HCT116 (cell line): Measurements from ENCODE around the gene ADAP2. TPM values are rescaled to one million over a fixed set of nuclear protein-coding genes. Genes with fewer than 3 reads are reported as not detected.

Experiments used
- ATAC-seq: fragments of 200-7000 bp; cut with Tn5 transposase; 2 replicates; pipeline ENCODE4 v1.9.1; 2020; ENCODE audit warnings: mild to moderate bottlenecking, moderate library complexity
- BruUV-seq: library from RNA; stranded (reverse); fragments of 400-500 nt; replicated peaks from 2 replicates; lab custom pipeline; 2021; lab: Mats Ljungman, UMichigan
- CTCF ChIA-PET: fragments of 300-600 bp; sonication (Branson Sonifier 250); formaldehyde crosslinking; loops from one replicate; lab custom pipeline; 2021; ENCODE audit warnings: antibody characterized with exemption; lab: Charles Lee
- POLR2A ChIA-PET: fragments of 300-600, 350-600 bp; sonication (Branson Sonifier 250); formaldehyde crosslinking; loops from one replicate; lab custom pipeline; 2021; ENCODE audit warnings: antibody characterized with exemption; lab: Charles Lee
- RAD21 ChIA-PET, 2 experiments: fragments of 300-600 bp; sonication (Branson Sonifier 250); formaldehyde crosslinking; loops; one replicate each; lab custom pipeline; 2023; ENCODE audit warnings: low total read pairs in 2 of 2; ENCODE audit not compliant: uncharacterized antibody in 2 of 2, unreplicated experiment in 2 of 2, low non-redundant PET in 1 of 2; lab: Charles Lee
- DNase-seq: peaks from one replicate; pipeline ENCODE4 v3.0.0-alpha.2; 2010; ENCODE audit warnings: low read depth, low spot score
- H2AFZ ChIP-seq: fragments of 200-600 bp; shearing (Covaris generic), sonication (generic); 2 replicates; pipeline ENCODE4 v1.6.1; 2017; ENCODE audit warnings: low read depth, mixed run types, mixed read lengths, antibody characterized with exemption, low read length; ENCODE audit not compliant: poor library complexity, severe bottlenecking
- H3K27ac ChIP-seq: 2 replicates; pipeline ENCODE4 v1.5.1; 2012; ENCODE audit warnings: low read depth, low read length
- H3K27me3 ChIP-seq: fragments of 200-600 bp; sonication (generic); 2 replicates; pipeline ENCODE4 v1.6.1; 2016; ENCODE audit warnings: mixed run types, low read length, mixed read lengths; ENCODE audit not compliant: insufficient read depth
- H3K36me3 ChIP-seq, 2 experiments: fragments of 200-500 bp in 1 of 2; fragments of 200-600 bp in 1 of 2; sonication (Bioruptor generic) in 1 of 2; sonication (generic) in 1 of 2; 2 replicates each; pipeline versions ENCODE4 v1.5.1 to v1.6.1; 2014 to 2016; ENCODE audit warnings: low read length in 2 of 2, inconsistent platforms in 1 of 2, mixed read lengths in 1 of 2, mixed run types in 1 of 2; ENCODE audit not compliant: insufficient read depth in 2 of 2, control insufficient read depth in 1 of 2
- H3K4me1 ChIP-seq, 2 experiments: fragments of 200-600 bp in 1 of 2; sonication (generic) in 1 of 2; 2 replicates each; pipeline versions ENCODE4 v1.5.1 to v1.6.1; 2012 to 2017; ENCODE audit warnings: low read length in 2 of 2, inconsistent platforms in 1 of 2, mild to moderate bottlenecking in 1 of 2, mixed read lengths in 1 of 2, mixed run types in 1 of 2, moderate library complexity in 1 of 2; ENCODE audit not compliant: insufficient read depth in 2 of 2, control insufficient read depth in 1 of 2
- H3K4me2 ChIP-seq: fragments of 200-600 bp; sonication (generic); 2 replicates; pipeline ENCODE4 v1.6.1; 2017; ENCODE audit warnings: mixed run types, low read length, mixed read lengths
- H3K4me3 ChIP-seq, 2 experiments: fragments of 200-600 bp in 1 of 2; sonication (generic) in 1 of 2; replicated peaks in 1 of 2; 2 replicates each; pipeline ENCODE4 v1.5.1; 2011 to 2016; ENCODE audit warnings: low read length in 2 of 2, control low read depth in 1 of 2, low read depth in 1 of 2, mild to moderate bottlenecking in 1 of 2, mixed read lengths in 1 of 2, mixed run types in 1 of 2
- H3K79me2 ChIP-seq: fragments of 200-600 bp; sonication (generic); 2 replicates; pipeline ENCODE4 v1.6.1; 2017; ENCODE audit warnings: mild to moderate bottlenecking, mixed run types, low read length, moderate library complexity, mixed read lengths; ENCODE audit not compliant: insufficient read depth
- H3K9ac ChIP-seq: fragments of 200-600 bp; sonication (generic); 2 replicates; pipeline ENCODE4 v1.6.1; 2016; ENCODE audit warnings: low read length, mixed read lengths
- H3K9me2 ChIP-seq: fragments of 200-600 bp; sonication (generic), shearing (Covaris generic); 2 replicates; pipeline ENCODE4 v1.6.1; 2017; ENCODE audit warnings: mixed run types, mild to moderate bottlenecking, moderate library complexity; ENCODE audit not compliant: insufficient read depth
- H3K9me3 ChIP-seq, 2 experiments: fragments of 200-500 bp in 1 of 2; fragments of 200-600 bp in 1 of 2; sonication (Bioruptor generic) in 1 of 2; sonication (generic) in 1 of 2; 2 replicates each; pipeline ENCODE4 v1.6.1; 2014 to 2017; ENCODE audit warnings: low read length in 2 of 2, mixed read lengths in 2 of 2, inconsistent platforms in 1 of 2, low read depth in 1 of 2, mild to moderate bottlenecking in 1 of 2, mixed run types in 1 of 2, moderate library complexity in 1 of 2; ENCODE audit not compliant: control insufficient read depth in 1 of 2, insufficient read depth in 1 of 2
- H4K20me1 ChIP-seq: fragments of 200-600 bp; sonication (generic), shearing (Covaris generic); 2 replicates; pipeline ENCODE4 v1.6.1; 2017; ENCODE audit warnings: mixed run types, mild to moderate bottlenecking, moderate library complexity; ENCODE audit not compliant: insufficient read depth
- POLR2A ChIP-seq: IDR thresholded peaks from 2 replicates; pipeline ENCODE4 v1.7.0; 2011; ENCODE audit warnings: borderline replicate concordance; ENCODE audit not compliant: insufficient read depth, insufficient read length; ENCODE audit errors: extremely low read depth
- REST ChIP-seq: IDR thresholded peaks from 2 replicates; pipeline ENCODE4 v1.6.1; 2012; ENCODE audit warnings: low read depth
- YY1 ChIP-seq: IDR thresholded peaks from 2 replicates; pipeline ENCODE4 v1.6.1; 2011; ENCODE audit warnings: low read length, low read depth, moderate library complexity, mild to moderate bottlenecking; ENCODE audit not compliant: insufficient replicate concordance; ENCODE audit errors: extremely low read depth
- ZBTB33 ChIP-seq: IDR thresholded peaks from 2 replicates; pipeline ENCODE4 v1.6.1; 2011; ENCODE audit warnings: mild to moderate bottlenecking, low read length, moderate library complexity; ENCODE audit not compliant: insufficient replicate concordance; ENCODE audit errors: extremely low read depth
- ZFX ChIP-seq: fragments of 450-650 bp; IDR thresholded peaks from 2 replicates; pipeline ENCODE4 v1.6.1; 2017
- intact Hi-C: fragments of 100-400 bp; cut with micrococcal nuclease; formaldehyde crosslinking; loops from 2 replicates; pipeline ENCODE4 v1.10.0; 2022
- total RNA-seq: library from RNA; stranded (reverse); gene quantifications from one replicate; pipeline ENCODE4 v1.2.1, GENCODE V29; 2021; ENCODE audit not compliant: unreplicated experiment

Gene ADAP2
- total RNA-seq, 1 experiment from 2014 or later: 17.2 TPM

GRCh38 chr17:30981531-30982519, 60.1 kb downstream of the ADAP2 start:
- H2AFZ ChIP-seq: no peak overlapping the region
- RAD21 ChIA-PET: no interaction called here
- no peak for TF ChIP-seq POLR2A
- TF ChIP-seq YY1: no peak
- TF ChIP-seq ZFX: no peak
- TF ChIP-seq ZBTB33: no peak
- TF ChIP-seq REST: no peak
- H3K4me1 ChIP-seq: no peaks in the 10 kb centered on the region
- H3K27ac ChIP-seq: no peak overlapping the region
- H3K79me2 ChIP-seq: no peaks in the 10 kb centered on the region
- H3K36me3 ChIP-seq: no peaks in the 10 kb centered on the region
- POLR2A ChIA-PET: no interaction called here
- intact Hi-C loops: no loop called here
- H3K9me3 ChIP-seq: no peaks in the 10 kb centered on the region
- no peak overlapping the region for H3K4me2 ChIP-seq
- CTCF ChIA-PET: no interaction called here
- DNase-seq: no peak
- no TSS peak for BruUV-seq
- H3K4me3 ChIP-seq: no peak overlapping the region
- H3K9ac ChIP-seq: no peak overlapping the region
- H3K9me2 ChIP-seq: no peaks in the 10 kb centered on the region
- H4K20me1 ChIP-seq: no peaks in the 10 kb centered on the region
- no peak; the same call in 1 of the 2 replicates for ATAC-seq
- no peaks in the 10 kb centered on the region for H3K27me3 ChIP-seq
